ENCODE results near the gene MIPOL1.
"Not testable (repeated sequence)": the region's sequence is repeated elsewhere in the genome, so short reads cannot be mapped to it uniquely, and the experiment has no call there.

Gene MIPOL1

DNA sequence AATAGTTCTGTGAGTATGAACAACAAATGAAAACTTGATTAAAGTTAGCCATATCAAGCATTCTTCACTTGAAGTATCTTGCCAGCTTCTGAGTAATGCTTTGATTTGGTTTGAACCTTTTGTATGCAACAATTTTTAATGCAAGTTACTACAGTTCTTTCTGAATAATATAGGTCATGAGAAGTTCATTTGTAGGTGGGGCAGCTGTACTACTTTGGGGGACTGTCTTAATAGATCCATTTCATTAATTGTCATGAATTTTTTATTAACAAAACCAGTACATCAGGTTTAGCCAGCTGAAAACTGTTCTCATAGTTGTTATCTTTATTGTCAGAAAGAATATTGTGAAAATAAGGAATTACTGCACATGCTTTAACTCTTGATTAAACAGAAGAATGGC, 254.6 kb downstream of the MIPOL1 start:
- DNase-seq (ENCODE audit: low read depth, low spot score) = no peak
- CTCF ChIA-PET = no interaction called here
- TF ChIP-seq, protein P1, sequence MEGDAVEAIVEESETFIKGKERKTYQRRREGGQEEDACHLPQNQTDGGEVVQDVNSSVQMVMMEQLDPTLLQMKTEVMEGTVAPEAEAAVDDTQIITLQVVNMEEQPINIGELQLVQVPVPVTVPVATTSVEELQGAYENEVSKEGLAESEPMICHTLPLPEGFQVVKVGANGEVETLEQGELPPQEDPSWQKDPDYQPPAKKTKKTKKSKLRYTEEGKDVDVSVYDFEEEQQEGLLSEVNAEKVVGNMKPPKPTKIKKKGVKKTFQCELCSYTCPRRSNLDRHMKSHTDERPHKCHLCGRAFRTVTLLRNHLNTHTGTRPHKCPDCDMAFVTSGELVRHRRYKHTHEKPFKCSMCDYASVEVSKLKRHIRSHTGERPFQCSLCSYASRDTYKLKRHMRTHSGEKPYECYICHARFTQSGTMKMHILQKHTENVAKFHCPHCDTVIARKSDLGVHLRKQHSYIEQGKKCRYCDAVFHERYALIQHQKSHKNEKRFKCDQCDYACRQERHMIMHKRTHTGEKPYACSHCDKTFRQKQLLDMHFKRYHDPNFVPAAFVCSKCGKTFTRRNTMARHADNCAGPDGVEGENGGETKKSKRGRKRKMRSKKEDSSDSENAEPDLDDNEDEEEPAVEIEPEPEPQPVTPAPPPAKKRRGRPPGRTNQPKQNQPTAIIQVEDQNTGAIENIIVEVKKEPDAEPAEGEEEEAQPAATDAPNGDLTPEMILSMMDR (IDR thresholded peaks at IDR 0.05; ENCODE audit: insufficient read depth, low read length, missing control alignments) = no peak

GRCh38 chr14:37453985-37454384, 256.2 kb downstream of the MIPOL1 start:
- POLR2A ChIA-PET = no interaction called here
- H3K4me3 ChIP-seq (ENCODE audit: low read depth, low read length) = no peak overlapping the region
- DNase-seq (ENCODE audit: low read depth, low spot score) = no peak
- TF ChIP-seq, protein P1 (IDR thresholded peaks at IDR 0.05; ENCODE audit: insufficient read depth, low read length, missing control alignments) = no peak
- CTCF ChIA-PET = no interaction called here

More for the DNA sequence above, 254.6 kb downstream of the MIPOL1 start:
- no peak overlapping the region for H3K4me3 ChIP-seq (ENCODE audit: low read depth, low read length)
- POLR2A ChIA-PET = no interaction called here

DNA sequence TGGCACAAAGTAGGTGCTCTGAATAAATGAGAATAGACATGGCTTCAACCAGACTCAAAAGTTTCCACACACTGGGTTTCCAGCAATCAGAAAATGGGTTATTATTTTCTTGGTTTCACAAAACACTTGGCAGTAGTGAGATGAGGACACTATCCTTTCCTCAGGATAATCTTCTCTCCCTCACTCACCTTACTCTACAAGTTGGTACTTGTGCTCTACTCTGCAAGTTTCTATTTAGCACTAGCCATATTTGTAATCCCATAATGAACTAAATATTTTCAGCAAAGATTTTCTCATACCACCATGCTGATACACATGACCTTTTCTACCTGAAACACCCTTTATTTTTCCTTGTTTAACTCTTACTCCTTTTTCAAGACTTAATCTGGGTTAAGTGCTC, 259.6 kb downstream of the MIPOL1 start:
- H3K4me3 ChIP-seq (ENCODE audit: low read depth, low read length) = no peak overlapping the region
- POLR2A ChIA-PET = no interaction called here
- CTCF ChIA-PET = no interaction called here
- TF ChIP-seq, protein P1 (IDR thresholded peaks at IDR 0.05; ENCODE audit: insufficient read depth, low read length, missing control alignments) = no peak
- no peak for DNase-seq (ENCODE audit: low read depth, low spot score)

GRCh38 chr14:37462426-37462825, 264.7 kb downstream of the MIPOL1 start:
- DNase-seq (ENCODE audit: low read depth, low spot score); CTCF ChIA-PET; POLR2A ChIA-PET; H3K4me3 ChIP-seq (ENCODE audit: low read depth, low read length): not testable (repeated sequence)

- no peak for DNase-seq (ENCODE audit: low read depth, low spot score)
- no peak overlapping the region for H3K4me3 ChIP-seq (ENCODE audit: low read depth, low read length)
- TF ChIP-seq, protein P1 (IDR thresholded peaks at IDR 0.05; ENCODE audit: insufficient read depth, low read length, missing control alignments) = no peak
- CTCF ChIA-PET = no interaction called here
- POLR2A ChIA-PET = no interaction called here
Measured at GRCh38 chr14:37464192-37464858, 266.6 kb downstream of the MIPOL1 start.

GRCh38 chr14:37466003-37466622, 268.4 kb downstream of the MIPOL1 start:
- TF ChIP-seq, protein P1 (IDR thresholded peaks at IDR 0.05; ENCODE audit: insufficient read depth, low read length, missing control alignments) = no peak
- DNase-seq (ENCODE audit: low read depth, low spot score) = no peak
- no peak overlapping the region for H3K4me3 ChIP-seq (ENCODE audit: low read depth, low read length)
- CTCF ChIA-PET = no interaction called here
- POLR2A ChIA-PET = no interaction called here

- ChIA-PET POLR2A (no interaction called here), CTCF (no interaction called here)
- DNase-seq (ENCODE audit: low read depth, low spot score) = no peak
- H3K4me3 ChIP-seq (ENCODE audit: low read depth, low read length) = no peak overlapping the region
- TF ChIP-seq, protein P1 (IDR thresholded peaks at IDR 0.05; ENCODE audit: insufficient read depth, low read length, missing control alignments) = no peak
Measured at GRCh38 chr14:37466623-37467088, 268.9 kb downstream of the MIPOL1 start.
